ENCODE results near the gene DRC1.
"Not testable (repeated sequence)": the region's sequence is repeated elsewhere in the genome, so short reads cannot be mapped to it uniquely, and the experiment has no call there.

DRC1 gene

GRCh38 chr2:26401739-26402541, at the start of gene DRC1:
Gene DRC1, plus strand, starts transcription at chr2:26401920. Its CDS starts 70 bp downstream, at chr2:26401990.
- Mint-ChIP-seq H3K36me3 (peaks cover under 1 to 1% of the 10 kb centered on the region in 2 donors), H3K27me3 (peaks cover 4 to 8% of the 10 kb centered on the region in 2 donors), H3K4me1 (no peaks in the 10 kb centered on the region), H3K27ac (no peak within 1 kb of the TSS), H3K4me3 (no peak within 1 kb of the TSS), H3K9me3 (no peaks in the 10 kb centered on the region)
- peak; percentile 25 to 54 for ATAC-seq (replicated peaks)
- no peak for DNase-seq

GRCh38 chr2:26352892-26353291, 48.8 kb upstream of the DRC1 start:
- Mint-ChIP-seq H3K9me3 (no peaks in the 10 kb centered on the region), H3K4me1 (peaks cover 32 to 68% of the 10 kb centered on the region in 2 donors), H3K36me3 (peaks cover 27 to 44% of the 10 kb centered on the region in 2 donors), H3K4me3 (no peak overlapping the region), H3K27me3 (no peaks in the 10 kb centered on the region), H3K27ac (no peak overlapping the region)
- ATAC-seq (replicated peaks) (no peak), DNase-seq (no peak)

GRCh38 chr2:26354469-26354868, 47.3 kb upstream of the DRC1 start:
- not testable (repeated sequence) for ATAC-seq (replicated peaks); H3K4me3 Mint-ChIP-seq; H3K27me3 Mint-ChIP-seq; DNase-seq; H3K9me3 Mint-ChIP-seq; H3K27ac Mint-ChIP-seq
- Mint-ChIP-seq H3K36me3 (peaks cover 24 to 44% of the 10 kb centered on the region in 2 donors), H3K4me1 (peaks cover 35 to 73% of the 10 kb centered on the region in 2 donors)

GRCh38 chr2:26355038-26355995, 46.4 kb upstream of the DRC1 start:
- H3K9me3 Mint-ChIP-seq, result no peaks in the 10 kb centered on the region
- H3K4me1 Mint-ChIP-seq, result peaks cover 32 to 79% of the 10 kb centered on the region in 2 donors
- H3K27ac Mint-ChIP-seq, result no peak overlapping the region
- peaks cover 30 to 45% of the 10 kb centered on the region in 2 donors for H3K36me3 Mint-ChIP-seq
- no peak for DNase-seq
- no peak for ATAC-seq (replicated peaks)
- H3K4me3 Mint-ChIP-seq, result no peak overlapping the region
- no peaks in the 10 kb centered on the region for H3K27me3 Mint-ChIP-seq

- no peak for ATAC-seq (replicated peaks)
- H3K27ac Mint-ChIP-seq, result no peak overlapping the region
These were observed 45.6 kb upstream of the DRC1 start for GRCh38 chr2:26356111-26356510.

GRCh38 chr2:26356771-26357170, 44.9 kb upstream of the DRC1 start:
- ATAC-seq (replicated peaks) (no peak), DNase-seq (no peak)
- Mint-ChIP-seq H3K9me3 (no peaks in the 10 kb centered on the region), H3K4me3 (no peak overlapping the region), H3K27ac (peak overlapping the region; percentile 14), H3K27me3 (no peaks in the 10 kb centered on the region), H3K4me1 (peaks cover 31 to 77% of the 10 kb centered on the region in 2 donors), H3K36me3 (peaks cover 38 to 48% of the 10 kb centered on the region in 2 donors)

More at GRCh38 chr2:26356111-26356510, 45.6 kb upstream of the DRC1 start:
- no peaks in the 10 kb centered on the region for H3K9me3 Mint-ChIP-seq
- H3K4me3 Mint-ChIP-seq, result no peak overlapping the region
- peaks cover 34 to 82% of the 10 kb centered on the region in 2 donors for H3K4me1 Mint-ChIP-seq
- no peaks in the 10 kb centered on the region for H3K27me3 Mint-ChIP-seq
- peaks cover 34 to 49% of the 10 kb centered on the region in 2 donors for H3K36me3 Mint-ChIP-seq
- no peak for DNase-seq

GRCh38 chr2:26359886-26360473, 41.7 kb upstream of the DRC1 start:
- Mint-ChIP-seq H3K27ac (no peak overlapping the region), H3K27me3 (no peaks in the 10 kb centered on the region), H3K36me3 (peaks cover 27 to 40% of the 10 kb centered on the region in 2 donors), H3K4me3 (no peak overlapping the region), H3K9me3 (no peaks in the 10 kb centered on the region), H3K4me1 (peaks cover 27 to 64% of the 10 kb centered on the region in 2 donors)
- DNase-seq, result no peak
- ATAC-seq (replicated peaks), result no peak

- no peak for ATAC-seq (replicated peaks)
These were observed 38.4 kb upstream of the DRC1 start for GRCh38 chr2:26363323-26363722.

GRCh38 chr2:26363958-26364357, 37.8 kb upstream of the DRC1 start:
- Mint-ChIP-seq H3K27ac (peak overlapping the region; percentile 47), H3K9me3 (no peaks in the 10 kb centered on the region), H3K4me1 (peaks cover 10 to 29% of the 10 kb centered on the region in 2 donors), H3K4me3 (no peak overlapping the region), H3K36me3 (peaks cover 29 to 39% of the 10 kb centered on the region in 2 donors), H3K27me3 (no peaks in the 10 kb centered on the region)
- ATAC-seq (replicated peaks) (no peak), DNase-seq (no peak)

More at GRCh38 chr2:26363323-26363722, 38.4 kb upstream of the DRC1 start:
- H3K9me3 Mint-ChIP-seq, result no peaks in the 10 kb centered on the region
- no peaks in the 10 kb centered on the region for H3K27me3 Mint-ChIP-seq
- peaks cover 14 to 35% of the 10 kb centered on the region in 2 donors for H3K4me1 Mint-ChIP-seq
- no peak overlapping the region for H3K4me3 Mint-ChIP-seq
- H3K27ac Mint-ChIP-seq, result no peak overlapping the region
- peaks cover 27 to 37% of the 10 kb centered on the region in 2 donors for H3K36me3 Mint-ChIP-seq
- DNase-seq, result no peak

GRCh38 chr2:26364669-26365068, 37.1 kb upstream of the DRC1 start:
- Mint-ChIP-seq H3K36me3 (peaks cover 32 to 38% of the 10 kb centered on the region in 2 donors), H3K4me3 (no peak overlapping the region), H3K27ac (no peak overlapping the region), H3K9me3 (no peaks in the 10 kb centered on the region), H3K27me3 (no peaks in the 10 kb centered on the region), H3K4me1 (peaks cover 9 to 22% of the 10 kb centered on the region in 2 donors)
- ATAC-seq (replicated peaks) (no peak), DNase-seq (no peak)

- H3K4me3 Mint-ChIP-seq, result no peak overlapping the region
- ATAC-seq (replicated peaks), result no peak
- peaks cover 27 to 33% of the 10 kb centered on the region in 2 donors for H3K36me3 Mint-ChIP-seq
- H3K27ac Mint-ChIP-seq, result no peak overlapping the region
- no peak for DNase-seq
- no peaks in the 10 kb centered on the region for H3K27me3 Mint-ChIP-seq
- no peaks in the 10 kb centered on the region for H3K9me3 Mint-ChIP-seq
- H3K4me1 Mint-ChIP-seq, result peaks cover 3 to 7% of the 10 kb centered on the region in 2 donors
These were observed 34.8 kb upstream of the DRC1 start for GRCh38 chr2:26366957-26367356.

- not testable (repeated sequence) for ATAC-seq (replicated peaks); H3K27ac Mint-ChIP-seq; H3K4me3 Mint-ChIP-seq; DNase-seq; H3K9me3 Mint-ChIP-seq; H3K4me1 Mint-ChIP-seq; H3K27me3 Mint-ChIP-seq
- H3K36me3 Mint-ChIP-seq, result peaks cover 40 to 44% of the 10 kb centered on the region in 2 donors
These were observed 32.1 kb upstream of the DRC1 start for GRCh38 chr2:26369664-26370063.

- not testable (repeated sequence) for H3K27me3 Mint-ChIP-seq; H3K4me3 Mint-ChIP-seq; DNase-seq; H3K9me3 Mint-ChIP-seq; H3K27ac Mint-ChIP-seq; ATAC-seq (replicated peaks); H3K4me1 Mint-ChIP-seq
- H3K36me3 Mint-ChIP-seq, result peaks cover 40 to 51% of the 10 kb centered on the region in 2 donors
These were observed 30.8 kb upstream of the DRC1 start for GRCh38 chr2:26370909-26371308.

GRCh38 chr2:26376799-26377198, 24.9 kb upstream of the DRC1 start:
- Mint-ChIP-seq H3K4me3 (no peak overlapping the region), H3K9me3 (peaks cover 0 to 2% of the 10 kb centered on the region in 2 donors), H3K27me3 (no peaks in the 10 kb centered on the region), H3K36me3 (peaks cover 49 to 58% of the 10 kb centered on the region in 2 donors), H3K4me1 (peaks cover 0 to 21% of the 10 kb centered on the region in 2 donors), H3K27ac (no peak overlapping the region)
- DNase-seq, result no peak
- ATAC-seq (replicated peaks), result no peak

Measured in stimulated activated naive B cell treated with anti-CD40 and anti-IgM and Interleukin-4, amounts not matched to agents 10 μg/mL and 1 μg/mL and 100 μg/mL, for 72 hours (primary cell).